Activated CD4-positive, alpha-beta T cell treated with anti-CD3 and anti-CD28 coated beads for 1 hour (primary cell): ENCODE results near the gene SLC35E1.
"Not testable (repeated sequence)": the region's sequence is repeated elsewhere in the genome, so short reads cannot be mapped to it uniquely, and the experiment has no call there.

Experiments
- DNase-seq: peaks from one replicate; pipeline ENCODE4 v3.0.0-alpha.2; 2020

The SLC35E1 gene

GRCh38 chr19:16520074-16520973 lies 51.9 kb downstream of the SLC35E1 start:
- DNase-seq: no peak

DNA sequence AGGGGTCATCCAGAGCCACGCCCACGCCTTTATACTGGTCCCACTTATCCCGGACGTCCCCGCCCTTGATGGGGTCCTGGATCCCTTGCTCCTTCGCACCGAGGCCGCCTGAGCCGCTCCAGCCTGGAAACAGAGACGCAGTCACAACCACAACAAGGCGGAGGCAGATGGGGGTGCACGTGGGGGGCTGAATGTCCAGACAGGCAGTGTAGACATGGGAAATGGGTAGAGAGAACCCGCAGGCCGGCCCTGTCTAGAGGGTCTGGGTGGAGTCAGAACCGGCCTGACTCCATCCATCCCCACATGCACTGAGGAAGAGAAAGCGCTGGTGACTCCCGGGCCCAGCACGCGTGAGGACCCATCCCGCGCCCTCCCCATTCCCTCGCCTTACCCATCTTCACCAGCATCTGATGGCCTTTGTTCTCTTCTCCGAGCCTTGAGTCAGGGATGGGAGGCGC lies 53.0 kb downstream of the SLC35E1 start:
- no peak for DNase-seq

DNA sequence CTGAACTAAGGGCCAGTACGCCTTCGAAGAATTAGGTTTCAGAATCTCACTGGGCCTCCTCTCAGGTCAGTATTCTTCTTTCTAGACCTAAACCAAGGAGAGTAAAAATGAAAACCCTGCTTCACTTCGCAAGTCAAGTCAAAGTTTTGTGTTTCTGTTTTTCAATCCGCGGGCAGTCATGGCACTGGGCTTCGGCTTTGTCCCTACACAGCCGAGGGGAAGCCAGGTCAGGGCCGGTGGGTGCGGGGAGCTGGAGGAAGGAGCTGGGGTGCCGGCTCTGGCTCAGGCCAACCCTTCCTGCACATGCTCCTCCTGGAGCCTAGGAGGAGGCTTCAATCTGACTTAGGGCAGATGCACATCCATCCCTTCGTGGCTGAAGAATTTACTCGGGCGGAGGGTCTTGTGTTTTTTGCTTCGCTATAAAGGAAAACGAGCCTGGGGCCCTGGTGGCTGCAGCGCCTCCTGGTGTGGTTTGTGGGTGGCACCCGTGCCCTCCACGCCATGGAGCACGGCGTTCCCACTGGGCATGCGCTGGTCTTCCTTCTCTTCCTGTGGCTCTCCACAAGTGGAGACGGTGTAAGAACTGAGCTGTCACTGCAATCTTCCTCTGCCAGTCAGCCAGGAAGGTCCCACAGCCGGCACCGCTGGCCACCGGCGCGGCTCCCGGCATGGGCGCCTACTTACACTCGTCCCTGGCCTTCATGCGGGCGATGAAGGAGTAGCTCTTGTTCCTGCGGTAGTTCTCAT lies 53.6 kb downstream of the SLC35E1 start:
- no peak for DNase-seq

DNA sequence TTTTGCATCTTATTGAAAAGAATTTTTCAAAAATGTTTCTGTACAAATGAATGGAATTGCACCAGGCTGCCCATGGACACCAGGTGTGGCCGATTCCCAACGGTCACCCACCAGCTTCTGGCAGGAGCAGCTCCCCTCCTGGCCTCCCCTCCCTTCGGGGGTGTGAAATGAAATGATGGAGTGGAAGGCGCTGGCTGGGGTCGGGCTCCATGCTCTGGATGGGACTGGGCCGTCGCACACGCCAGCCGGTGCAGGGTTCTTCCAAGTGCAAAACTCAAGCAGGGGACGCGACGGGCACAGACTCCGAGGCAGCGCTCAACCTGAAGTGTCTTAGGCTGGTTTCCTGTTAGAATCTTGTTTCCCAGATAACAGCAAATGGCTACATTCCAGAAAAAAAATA lies 54.2 kb downstream of the SLC35E1 start:
- DNase-seq: no peak

GRCh38 chr19:16516923-16517610 lies 55.1 kb downstream of the SLC35E1 start:
- DNase-seq: no peak

DNA sequence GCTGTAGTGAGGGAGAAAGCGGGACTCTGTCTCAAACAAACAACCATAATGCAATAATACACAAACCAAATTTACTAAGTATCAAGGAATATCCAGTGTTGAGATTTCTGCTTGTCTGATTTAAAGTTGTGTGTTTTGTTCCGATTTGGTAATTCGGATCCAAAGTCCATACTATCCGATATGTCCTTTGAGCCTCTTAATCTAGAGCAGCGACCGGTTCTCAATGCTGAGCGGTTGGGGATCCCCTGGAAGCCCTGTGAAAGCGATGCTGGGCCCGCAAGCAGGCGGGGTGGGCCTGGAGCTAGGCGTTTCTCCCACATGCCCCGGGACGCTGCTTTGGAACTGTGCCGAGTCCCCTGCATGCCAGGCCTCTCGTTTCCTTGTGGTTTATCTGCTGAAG lies 55.8 kb downstream of the SLC35E1 start:
- no peak for DNase-seq

DNA sequence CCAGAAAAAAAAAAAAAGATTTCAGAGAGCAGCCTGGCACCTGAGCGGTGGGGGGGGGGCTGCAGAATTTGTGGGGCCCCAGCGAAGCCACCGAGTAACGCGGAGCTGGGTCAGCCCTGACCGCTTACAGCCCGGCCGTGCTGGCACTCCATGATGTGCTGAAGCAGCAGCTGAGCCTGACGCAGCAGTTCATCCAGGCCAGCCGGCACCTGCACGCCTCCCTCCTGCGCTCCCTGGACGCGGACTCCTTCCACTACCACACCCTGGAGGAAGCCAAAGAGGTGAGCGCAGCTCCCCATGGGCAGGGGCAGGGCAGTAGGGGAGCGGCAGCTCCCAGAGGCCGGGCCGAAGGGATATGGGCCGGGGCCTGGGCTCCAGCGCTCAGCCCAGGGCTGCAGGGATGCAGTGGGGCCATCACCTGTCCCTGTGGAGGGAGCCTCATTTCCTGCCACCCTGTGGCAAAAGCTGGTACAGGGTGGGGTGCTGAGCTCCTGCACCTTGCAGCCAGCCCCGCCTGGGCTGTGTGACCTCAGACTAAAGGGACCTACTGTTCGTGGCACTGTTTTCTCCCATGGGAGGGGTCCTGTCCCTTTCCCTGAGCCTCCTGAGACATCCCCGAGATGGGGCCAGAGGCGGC lies 57.7 kb downstream of the SLC35E1 start:
- DNase-seq: no peak

- DNase-seq: not testable (repeated sequence)
These were observed 59.6 kb downstream of the SLC35E1 start for GRCh38 chr19:16512611-16513010.

DNA sequence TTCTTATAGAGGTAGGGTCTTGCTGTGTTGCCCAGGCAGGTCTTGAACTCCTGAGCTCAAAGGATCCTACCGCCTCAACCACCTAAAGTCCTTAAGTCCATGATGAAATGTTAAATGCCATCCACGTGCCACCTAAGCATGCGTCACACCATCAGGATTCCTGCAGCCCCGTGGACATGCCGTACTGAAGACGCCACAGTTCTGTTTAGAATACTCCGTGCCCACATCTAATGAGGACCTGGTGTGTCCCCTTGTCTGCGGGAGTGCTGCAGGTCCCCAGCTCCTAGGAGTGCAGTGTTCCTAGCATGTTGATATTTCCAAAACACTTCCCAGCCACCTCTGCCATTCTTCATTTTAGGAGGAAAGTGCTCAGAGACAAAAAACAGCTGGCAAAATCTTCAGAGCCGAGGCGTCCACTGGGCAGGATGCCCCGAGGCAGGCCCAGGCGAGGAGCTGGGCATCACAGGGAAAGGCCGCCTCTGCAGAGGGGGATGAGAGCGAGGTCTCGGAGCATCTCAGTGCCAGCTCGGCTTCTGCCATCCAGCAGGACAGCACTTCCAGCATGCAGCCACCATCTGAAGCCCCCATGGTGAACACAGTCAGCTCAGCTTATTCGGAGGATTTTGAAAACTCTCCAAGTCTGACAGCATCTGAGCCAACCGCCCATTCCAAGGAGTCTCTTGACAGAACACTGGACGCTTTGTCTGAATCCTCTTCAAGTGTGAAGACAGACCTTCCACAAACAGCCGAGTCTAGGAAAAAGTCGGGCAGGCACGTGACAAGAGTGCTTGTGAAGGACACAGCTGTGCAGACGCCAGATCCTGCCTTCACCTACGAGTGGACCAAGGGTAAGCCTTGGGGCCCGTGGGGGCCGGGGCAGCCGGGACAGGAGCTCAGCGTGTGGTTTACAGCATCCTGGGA lies 62.8 kb downstream of the SLC35E1 start:
- no peak for DNase-seq

GRCh38 chr19:16508546-16508945 lies 63.7 kb downstream of the SLC35E1 start:
- DNase-seq: no peak

DNA sequence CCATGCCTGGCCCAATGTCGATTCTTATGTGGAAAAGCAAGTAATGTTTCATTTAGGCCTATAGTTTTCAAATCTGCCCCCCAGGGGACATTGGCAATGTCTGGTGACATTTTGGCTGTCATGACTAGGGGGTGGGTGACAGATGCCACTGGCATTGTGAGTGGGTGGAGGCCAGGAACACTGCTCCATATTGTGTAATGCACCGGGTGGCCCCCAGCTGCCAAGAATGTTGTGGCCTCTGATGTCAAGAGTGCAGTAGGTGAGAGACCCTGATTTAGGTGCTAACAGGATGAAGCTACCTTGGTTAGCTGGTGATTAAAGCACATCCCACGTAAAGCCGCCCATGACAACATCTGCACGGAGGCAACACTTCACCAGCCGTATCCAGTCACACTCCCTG lies 65.3 kb downstream of the SLC35E1 start:
- DNase-seq: no peak

DNA sequence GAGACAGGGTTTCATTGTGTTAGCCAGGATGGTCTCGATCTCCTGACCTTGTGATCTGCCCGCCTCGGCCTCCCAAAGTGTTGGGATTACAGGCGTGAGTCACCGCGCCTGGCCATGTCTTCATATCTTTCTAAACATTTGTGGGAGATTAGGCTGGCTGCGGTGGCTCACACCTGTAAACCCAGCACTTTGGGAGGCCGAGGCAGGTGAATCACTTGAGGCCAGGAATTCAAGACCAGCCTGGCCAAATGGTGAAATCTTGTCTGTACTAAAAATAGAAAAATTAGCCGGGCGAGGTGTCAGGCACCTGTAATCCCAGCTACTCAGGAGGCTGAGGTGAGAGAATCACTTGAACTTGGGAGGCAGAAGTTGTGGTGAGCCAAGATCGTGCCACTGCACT lies 66.1 kb downstream of the SLC35E1 start:
- DNase-seq: not testable (repeated sequence)

GRCh38 chr19:16504271-16504670 lies 67.9 kb downstream of the SLC35E1 start:
- no peak for DNase-seq
